Activated CD8-positive, alpha-beta T cell treated with anti-CD3 and anti-CD28 coated beads, Interleukin-2, amount 10 ng/mL, durations not matched to agents 7 days and 5 days (primary cell): Measurements from ENCODE around the gene TMEM117. TPM values are rescaled to one million over a fixed set of nuclear protein-coding genes. Genes with fewer than 3 reads are reported as not detected.

ENCODE experiments used
- ATAC-seq: fragments of 150-1000 bp; cut with Tn5 transposase; one replicate; pipeline ENCODE4 v1.10.0; 2021; ENCODE audit warnings: moderate library complexity
- CTCF ChIA-PET: fragments of 350-600 bp; sonication (Branson Sonifier 250); formaldehyde crosslinking; loops from one replicate; lab custom pipeline; 2021; ENCODE audit warnings: antibody characterized with exemption; lab: Charles Lee
- POLR2A ChIA-PET: fragments of 350-600 bp; sonication (Branson Sonifier 250); formaldehyde crosslinking; loops from one replicate; lab custom pipeline; 2021; ENCODE audit warnings: antibody characterized with exemption; lab: Charles Lee
- DNase-seq: peaks from one replicate; pipeline ENCODE4 v3.0.0-alpha.2; 2020
- H3K27ac Mint-ChIP-seq: one replicate; pipeline ENCODE4 v1.8.0; 2021; ENCODE audit warnings: mild to moderate bottlenecking, mixed read lengths
- H3K27me3 Mint-ChIP-seq: one replicate; pipeline ENCODE4 v1.8.0; 2021; ENCODE audit warnings: low read depth, mixed read lengths
- H3K36me3 Mint-ChIP-seq: one replicate; pipeline ENCODE4 v1.8.0; 2021; ENCODE audit warnings: low read depth, mixed read lengths
- H3K4me1 Mint-ChIP-seq: one replicate; pipeline ENCODE4 v1.8.0; 2021; ENCODE audit warnings: low read depth, mixed read lengths
- H3K4me3 Mint-ChIP-seq: one replicate; pipeline ENCODE4 v1.8.0; 2021; ENCODE audit warnings: mild to moderate bottlenecking, mixed read lengths
- H3K9me3 Mint-ChIP-seq: one replicate; pipeline ENCODE4 v1.8.0; 2022; ENCODE audit warnings: mixed read lengths; ENCODE audit not compliant: insufficient read depth
- total RNA-seq, 2 experiments: library from RNA; stranded (reverse); gene quantifications; one replicate each; pipeline ENCODE4 v1.2.3, GENCODE V29; 2021

Gene TMEM117
- total RNA-seq, 2 experiments from 2014 or later = 0.24 to 0.86 TPM

DNA sequence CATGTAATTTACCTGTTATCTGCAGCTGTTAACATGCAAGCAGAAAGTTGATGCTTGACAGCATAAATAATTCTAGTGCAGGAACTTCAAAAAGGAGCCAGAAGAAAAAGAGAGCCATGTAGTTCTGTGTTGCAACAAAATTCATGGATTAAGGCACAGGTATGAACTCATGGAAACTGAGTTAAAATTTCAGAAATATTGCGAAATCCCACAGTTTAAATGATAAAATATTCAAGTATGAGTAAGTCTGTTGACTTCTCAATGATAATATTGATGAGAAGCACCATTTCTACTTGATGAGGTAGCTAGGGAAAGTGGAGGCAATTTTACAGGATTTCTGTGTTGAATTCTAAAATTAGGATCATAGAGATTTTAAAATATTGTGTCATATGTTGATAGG, 290.9 kb downstream of the TMEM117 start:
- no peak overlapping the region for H3K27ac Mint-ChIP-seq
- no peak overlapping the region for H3K4me3 Mint-ChIP-seq
- ChIA-PET POLR2A (no interaction called here), CTCF (no interaction called here)
- ATAC-seq (no peak), DNase-seq (no peak)
- no peaks in the 10 kb centered on the region for H3K36me3 Mint-ChIP-seq
- H3K4me1 Mint-ChIP-seq = no peaks in the 10 kb centered on the region
- H3K9me3 Mint-ChIP-seq = peaks cover 10% of the 10 kb centered on the region
- H3K27me3 Mint-ChIP-seq = no peaks in the 10 kb centered on the region

DNA sequence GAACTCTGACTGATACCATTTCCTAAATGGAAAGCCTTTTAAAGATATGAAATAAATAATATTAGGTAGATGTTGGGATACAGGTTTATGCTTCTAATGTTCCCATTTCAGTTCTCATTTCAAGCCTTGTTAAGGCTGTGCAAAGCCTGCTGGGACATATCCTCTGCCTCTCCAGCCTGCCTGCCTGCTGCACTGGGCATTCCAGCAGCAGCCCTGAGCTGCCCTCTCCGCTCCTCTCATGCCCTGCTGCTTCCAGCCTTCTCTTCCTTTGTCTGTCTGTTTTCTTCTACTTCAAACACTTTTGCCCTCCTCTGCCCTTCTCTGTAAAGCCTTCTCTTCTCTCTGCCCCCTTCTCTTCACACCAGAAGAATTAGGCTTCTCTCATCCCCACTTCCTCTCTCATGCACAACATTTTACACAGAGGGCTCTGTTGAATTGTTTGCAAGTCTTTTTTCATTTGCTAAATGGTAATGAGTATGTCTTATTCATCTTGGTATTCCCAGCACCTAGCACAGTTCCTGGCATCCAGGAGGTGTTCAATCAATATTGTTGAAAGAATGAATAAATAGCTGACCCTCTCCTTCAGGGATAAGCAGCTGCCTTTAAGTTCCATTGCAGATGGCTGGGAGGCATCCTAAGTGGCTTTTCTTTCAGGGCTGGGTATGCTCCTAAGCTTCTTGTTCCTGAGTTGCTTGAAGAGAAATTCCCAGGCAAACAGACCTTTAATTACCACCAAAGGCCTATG, 292.3 kb downstream of the TMEM117 start:
- H3K36me3 Mint-ChIP-seq = no peaks in the 10 kb centered on the region
- no peaks in the 10 kb centered on the region for H3K27me3 Mint-ChIP-seq
- ChIA-PET CTCF (no interaction called here), POLR2A (no interaction called here)
- peaks cover 3% of the 10 kb centered on the region for H3K9me3 Mint-ChIP-seq
- DNase-seq (no peak), ATAC-seq (no peak)
- H3K4me1 Mint-ChIP-seq = no peaks in the 10 kb centered on the region
- H3K4me3 Mint-ChIP-seq = no peak overlapping the region
- H3K27ac Mint-ChIP-seq = no peak overlapping the region

DNA sequence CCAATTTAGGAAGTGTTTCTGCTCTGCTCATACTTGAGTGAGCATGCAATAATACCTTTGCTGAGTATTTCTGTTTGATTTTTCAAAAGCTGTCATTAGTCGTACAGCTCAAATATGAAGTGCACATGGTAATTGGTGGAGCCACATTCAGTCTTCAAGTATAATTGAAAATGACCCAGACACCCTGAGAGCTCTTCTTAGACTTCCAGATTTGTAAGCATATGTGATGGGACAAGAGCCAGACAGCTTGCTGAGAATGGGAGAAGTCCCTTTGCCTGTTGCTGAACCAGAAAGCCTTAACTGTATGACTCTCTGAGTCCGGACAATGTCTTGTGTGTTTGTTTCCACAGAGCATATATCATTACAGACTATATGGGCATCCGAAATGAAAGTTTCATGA, 307.3 kb downstream of the TMEM117 start:
- Mint-ChIP-seq H3K4me3 (no peak overlapping the region), H3K9me3 (no peaks in the 10 kb centered on the region), H3K27me3 (no peaks in the 10 kb centered on the region), H3K4me1 (no peaks in the 10 kb centered on the region), H3K36me3 (no peaks in the 10 kb centered on the region), H3K27ac (no peak overlapping the region)
- ChIA-PET POLR2A (no interaction called here), CTCF (no interaction called here)
- no peak for ATAC-seq
- DNase-seq = no peak

DNA sequence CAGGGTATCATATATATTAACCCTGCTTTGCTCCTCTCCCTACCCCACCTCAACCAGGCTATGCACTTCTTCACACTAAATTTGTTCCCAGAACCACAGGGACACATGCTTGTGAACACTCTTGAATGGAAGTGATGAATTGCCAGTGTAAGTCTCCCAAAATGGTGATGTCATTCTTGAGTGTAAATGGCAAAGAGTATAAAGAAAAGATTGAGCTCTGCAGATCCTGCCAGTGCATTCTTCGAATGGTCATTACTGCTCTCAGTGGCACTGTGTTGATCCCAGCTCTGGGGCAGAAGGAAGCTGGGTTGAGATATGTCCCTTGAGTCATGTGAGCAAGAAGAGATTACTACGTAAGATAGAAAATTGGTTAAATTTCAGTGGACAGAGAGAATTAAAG, 313.1 kb downstream of the TMEM117 start:
- CTCF ChIA-PET = no interaction called here

DNA sequence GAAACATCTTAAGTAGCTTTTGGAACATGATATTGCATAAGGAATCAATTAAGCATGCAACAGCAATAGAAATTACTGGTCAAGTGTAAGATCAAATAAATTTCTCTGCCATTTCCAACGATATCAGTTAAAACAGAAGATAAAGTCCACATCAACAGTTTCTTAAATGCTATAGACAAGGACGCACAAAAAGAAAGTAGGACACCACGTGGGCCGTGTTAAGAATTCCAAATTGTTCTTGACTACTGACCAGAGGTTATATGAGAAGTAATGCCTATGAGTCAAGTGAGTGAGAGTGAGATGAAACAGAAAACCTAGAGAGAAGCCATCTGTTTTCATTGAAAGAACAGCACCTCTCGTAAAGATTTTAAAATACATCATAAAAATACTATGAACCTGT, 318.2 kb downstream of the TMEM117 start:
- Mint-ChIP-seq H3K36me3 (no peaks in the 10 kb centered on the region), H3K4me3 (no peak overlapping the region), H3K27me3 (no peaks in the 10 kb centered on the region), H3K9me3 (no peaks in the 10 kb centered on the region), H3K4me1 (no peaks in the 10 kb centered on the region), H3K27ac (no peak overlapping the region)
- ATAC-seq (no peak), DNase-seq (no peak)
- CTCF ChIA-PET = no interaction called here
- POLR2A ChIA-PET = interaction anchor here (0.6 kb wide), 1 partner anchor 10 kb away, joined by 3 read pairs; no protein-coding TSS in a partner anchor

More for the DNA sequence above, 313.1 kb downstream of the TMEM117 start:
- H3K27me3 Mint-ChIP-seq = no peaks in the 10 kb centered on the region
- no peak for DNase-seq
- H3K4me1 Mint-ChIP-seq = no peaks in the 10 kb centered on the region
- no peak overlapping the region for H3K4me3 Mint-ChIP-seq
- H3K36me3 Mint-ChIP-seq = no peaks in the 10 kb centered on the region
- H3K27ac Mint-ChIP-seq = no peak overlapping the region
- H3K9me3 Mint-ChIP-seq = no peaks in the 10 kb centered on the region
- POLR2A ChIA-PET = no interaction called here
- ATAC-seq = no peak

DNA sequence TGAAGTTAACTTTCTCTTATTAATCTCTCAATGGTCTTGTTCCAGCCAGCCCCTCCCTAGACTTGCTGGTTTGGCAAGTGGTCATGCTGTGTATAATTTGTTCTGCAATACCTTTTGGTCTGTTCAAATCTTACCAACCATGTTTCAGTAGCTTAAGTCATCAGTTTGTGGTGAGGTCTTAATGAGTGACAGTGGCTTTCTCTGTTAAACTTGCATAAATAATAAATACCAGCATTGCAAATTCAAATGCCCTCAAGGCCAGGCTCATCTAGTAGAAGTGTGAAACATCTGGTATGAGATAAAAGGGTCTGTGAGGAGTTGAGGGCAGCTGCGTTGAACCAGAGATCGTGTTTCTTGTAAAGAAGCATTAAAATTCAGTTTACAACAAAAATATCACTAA, 319.5 kb downstream of the TMEM117 start:
- Mint-ChIP-seq H3K36me3 (no peaks in the 10 kb centered on the region), H3K27me3 (no peaks in the 10 kb centered on the region), H3K27ac (no peak overlapping the region), H3K4me3 (no peak overlapping the region), H3K4me1 (no peaks in the 10 kb centered on the region), H3K9me3 (no peaks in the 10 kb centered on the region)
- no peak for DNase-seq
- no peak for ATAC-seq
- ChIA-PET POLR2A (interaction anchor here (0.6 kb wide), 1 partner anchor 925 kb away, joined by 5 read pairs; no protein-coding TSS in a partner anchor), CTCF (no interaction called here)

DNA sequence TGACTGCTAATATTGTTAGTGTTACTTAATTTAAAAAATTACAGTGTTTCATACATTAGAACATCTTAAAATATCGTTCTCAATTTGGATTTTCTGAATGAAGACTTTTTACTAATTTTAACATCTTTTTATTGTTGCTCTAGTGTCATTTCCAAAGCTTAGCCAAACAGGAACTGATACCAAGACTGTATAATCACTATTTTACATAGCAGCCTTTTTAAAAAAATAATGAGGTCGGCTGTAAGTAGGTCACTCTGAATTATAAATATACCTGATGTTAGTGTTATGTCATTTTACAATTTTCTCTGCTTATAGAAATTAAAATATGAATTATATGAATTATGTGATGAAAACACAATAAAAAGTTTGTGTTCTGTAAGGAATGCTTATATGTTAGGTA, 321.5 kb downstream of the TMEM117 start:
- DNase-seq = no peak
- Mint-ChIP-seq H3K4me1 (no peaks in the 10 kb centered on the region), H3K9me3 (no peaks in the 10 kb centered on the region), H3K4me3 (no peak overlapping the region), H3K27ac (no peak overlapping the region), H3K36me3 (no peaks in the 10 kb centered on the region), H3K27me3 (no peaks in the 10 kb centered on the region)
- POLR2A ChIA-PET = no interaction called here
- ATAC-seq = no peak
- CTCF ChIA-PET = no interaction called here

DNA sequence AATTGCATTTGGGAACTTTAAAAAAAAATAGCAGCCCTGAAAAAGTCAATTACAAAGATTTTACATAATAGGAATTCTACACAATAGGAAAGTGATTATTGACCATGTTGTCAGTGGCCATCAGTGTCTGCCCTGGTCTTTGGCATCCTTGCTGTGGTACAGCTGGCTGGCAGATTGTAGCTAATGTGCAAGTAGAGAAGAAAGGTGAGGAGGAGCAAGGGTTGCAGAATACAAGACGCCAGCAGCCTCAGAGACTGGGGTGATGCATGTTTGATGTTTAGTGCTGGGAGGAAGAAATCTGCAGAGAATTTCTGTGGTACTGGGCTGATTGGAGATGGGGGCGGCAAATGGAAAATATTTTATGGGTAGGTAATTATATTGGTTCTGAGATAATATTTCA, 322.9 kb downstream of the TMEM117 start:
- no peaks in the 10 kb centered on the region for H3K4me1 Mint-ChIP-seq
- H3K4me3 Mint-ChIP-seq = no peak overlapping the region
- no peaks in the 10 kb centered on the region for H3K27me3 Mint-ChIP-seq
- no peak for ATAC-seq
- no peak overlapping the region for H3K27ac Mint-ChIP-seq
- ChIA-PET POLR2A (no interaction called here), CTCF (no interaction called here)
- no peaks in the 10 kb centered on the region for H3K36me3 Mint-ChIP-seq
- H3K9me3 Mint-ChIP-seq = no peaks in the 10 kb centered on the region
- no peak for DNase-seq

DNA sequence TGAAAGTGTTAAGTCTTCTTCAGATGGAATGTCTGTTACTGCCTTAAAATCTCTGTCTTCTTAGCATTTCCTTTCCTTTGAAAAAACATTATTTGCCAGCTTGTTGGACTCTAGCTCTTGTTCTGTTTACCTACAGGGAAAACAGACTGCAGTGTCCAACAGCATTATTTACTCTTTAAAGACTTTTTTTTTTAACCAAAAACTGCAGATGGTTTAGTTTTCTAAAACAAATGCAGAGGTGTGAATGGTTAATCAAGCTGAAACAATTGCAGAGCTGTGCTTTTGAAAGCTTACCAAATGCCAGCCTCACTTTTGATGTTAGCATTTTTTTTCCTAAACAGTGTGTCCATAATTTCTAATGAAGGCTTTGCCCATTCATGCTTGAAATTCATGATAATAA, 323.3 kb downstream of the TMEM117 start:
- H3K27ac Mint-ChIP-seq = no peak overlapping the region
- H3K9me3 Mint-ChIP-seq = no peaks in the 10 kb centered on the region
- no peak for DNase-seq
- no peak for ATAC-seq
- H3K27me3 Mint-ChIP-seq = no peaks in the 10 kb centered on the region
- H3K4me1 Mint-ChIP-seq = no peaks in the 10 kb centered on the region
- H3K36me3 Mint-ChIP-seq = no peaks in the 10 kb centered on the region
- no peak overlapping the region for H3K4me3 Mint-ChIP-seq
- ChIA-PET POLR2A (no interaction called here), CTCF (no interaction called here)

DNA sequence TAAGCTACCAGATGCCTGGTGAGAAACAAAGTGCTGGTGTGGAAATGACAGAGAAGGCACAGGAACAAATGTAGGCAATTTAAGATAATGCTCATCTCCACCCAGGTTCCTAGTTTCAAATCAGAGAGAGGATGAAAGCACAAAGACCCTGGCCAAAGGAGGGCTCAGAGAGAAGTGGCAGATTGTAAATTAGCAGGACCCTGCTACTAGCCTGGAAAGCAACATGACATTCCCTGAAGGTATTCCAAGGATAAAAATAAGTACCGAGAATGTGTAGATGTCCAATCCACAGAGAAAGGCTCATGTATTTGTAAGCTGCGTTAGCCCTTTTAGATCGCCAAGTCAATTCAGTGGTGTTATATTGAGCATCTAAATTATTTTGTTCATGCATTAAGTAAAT, 324.0 kb downstream of the TMEM117 start:
- Mint-ChIP-seq H3K4me1 (no peaks in the 10 kb centered on the region), H3K4me3 (no peak overlapping the region), H3K9me3 (no peaks in the 10 kb centered on the region), H3K36me3 (no peaks in the 10 kb centered on the region), H3K27me3 (no peaks in the 10 kb centered on the region), H3K27ac (no peak overlapping the region)
- ChIA-PET POLR2A (no interaction called here), CTCF (no interaction called here)
- no peak for DNase-seq
- ATAC-seq = no peak

DNA sequence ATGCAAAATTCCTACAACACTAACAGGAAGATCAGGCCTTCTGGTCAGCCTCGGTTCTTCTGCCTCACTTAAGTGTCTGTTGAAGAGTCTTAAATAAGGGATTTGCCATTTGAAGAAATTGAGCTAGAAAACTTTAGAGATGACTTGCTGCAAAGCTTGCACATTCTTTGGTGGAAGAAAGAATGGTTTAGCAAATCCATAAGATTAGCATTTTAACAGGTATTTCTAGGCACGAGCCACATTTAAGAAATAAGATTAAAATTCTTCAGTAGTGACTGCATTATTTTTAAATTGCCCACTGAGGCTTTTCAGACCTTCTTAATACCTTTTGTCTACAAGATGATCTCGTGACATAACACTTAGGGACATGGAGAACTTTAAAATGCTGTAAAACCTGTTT, 327.1 kb downstream of the TMEM117 start:
- H3K9me3 Mint-ChIP-seq = no peaks in the 10 kb centered on the region
- no peak overlapping the region for H3K4me3 Mint-ChIP-seq
- no peaks in the 10 kb centered on the region for H3K27me3 Mint-ChIP-seq
- no peaks in the 10 kb centered on the region for H3K4me1 Mint-ChIP-seq
- DNase-seq = no peak
- CTCF ChIA-PET = no interaction called here
- ATAC-seq = no peak
- no peaks in the 10 kb centered on the region for H3K36me3 Mint-ChIP-seq
- no peak overlapping the region for H3K27ac Mint-ChIP-seq
- POLR2A ChIA-PET = no interaction called here

DNA sequence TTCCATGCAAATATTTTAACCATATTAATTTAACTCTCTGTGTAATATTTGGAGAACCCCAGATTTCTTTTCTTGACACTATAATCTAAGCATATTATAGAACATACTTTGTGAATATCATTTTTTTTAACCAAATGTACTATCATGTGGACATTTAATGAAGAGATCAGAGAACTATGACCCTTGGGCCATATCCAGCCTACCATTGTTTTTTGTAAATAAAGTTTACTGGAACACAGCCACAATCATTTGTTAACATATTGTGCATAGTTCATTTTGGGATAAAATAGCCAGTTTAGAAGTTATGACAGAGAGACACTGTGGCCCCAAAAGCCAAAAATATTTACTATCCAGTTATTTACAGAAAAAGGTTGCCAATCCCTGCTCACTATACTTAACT, 338.2 kb downstream of the TMEM117 start:
- CTCF ChIA-PET = no interaction called here

More for the DNA sequence above, 338.2 kb downstream of the TMEM117 start:
- no peaks in the 10 kb centered on the region for H3K4me1 Mint-ChIP-seq
- H3K27ac Mint-ChIP-seq = no peak overlapping the region
- H3K4me3 Mint-ChIP-seq = no peak overlapping the region
- ATAC-seq = no peak
- no peak for DNase-seq
- H3K27me3 Mint-ChIP-seq = no peaks in the 10 kb centered on the region
- no peaks in the 10 kb centered on the region for H3K36me3 Mint-ChIP-seq
- POLR2A ChIA-PET = no interaction called here
- peaks cover 13% of the 10 kb centered on the region for H3K9me3 Mint-ChIP-seq
